AG20443 (cell line): Measurements from ENCODE around the gene CARD9.

Experiments used
- DNase-seq: peaks from one replicate; pipeline ENCODE4 v3.0.0; 2012; ENCODE audit warnings: low spot score, mixed read lengths

Gene CARD9

DNA sequence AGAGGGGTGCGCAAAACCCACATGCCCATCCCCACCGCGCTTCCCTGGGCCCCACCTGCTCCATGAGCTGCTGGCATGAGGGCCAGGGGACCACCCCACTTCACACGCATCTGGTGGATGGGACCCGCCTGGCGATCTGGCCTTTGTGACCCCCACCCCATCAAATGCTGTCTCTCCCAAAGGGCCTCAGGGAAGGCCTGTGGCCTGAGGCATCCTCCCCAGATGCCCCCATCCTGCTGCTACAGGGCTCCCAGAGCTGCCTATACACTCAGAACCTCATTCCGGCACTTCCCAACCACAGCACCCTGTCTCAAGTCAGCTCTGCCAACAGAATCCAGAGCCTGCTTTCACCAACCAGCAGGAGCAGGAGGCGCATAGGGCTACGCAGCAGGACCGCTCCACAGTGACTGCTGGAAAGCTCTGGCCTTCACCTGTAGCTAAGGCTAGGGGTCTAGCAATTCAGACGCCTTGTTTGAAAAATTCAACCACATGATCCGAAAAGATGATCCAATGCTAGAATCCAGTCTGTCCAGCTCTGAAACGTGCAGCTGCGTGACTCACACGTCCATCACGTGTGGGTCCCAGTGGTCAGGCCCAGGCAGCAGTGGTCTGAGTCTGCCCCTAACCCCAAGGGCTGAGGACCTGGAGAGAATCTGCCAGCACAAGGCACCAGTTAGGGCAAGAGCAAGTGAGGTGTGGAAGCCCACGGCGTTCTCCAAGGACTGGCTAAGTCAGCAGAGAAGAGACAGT lies 27.9 kb upstream of the CARD9 start:
- DNase-seq: no peak

DNA sequence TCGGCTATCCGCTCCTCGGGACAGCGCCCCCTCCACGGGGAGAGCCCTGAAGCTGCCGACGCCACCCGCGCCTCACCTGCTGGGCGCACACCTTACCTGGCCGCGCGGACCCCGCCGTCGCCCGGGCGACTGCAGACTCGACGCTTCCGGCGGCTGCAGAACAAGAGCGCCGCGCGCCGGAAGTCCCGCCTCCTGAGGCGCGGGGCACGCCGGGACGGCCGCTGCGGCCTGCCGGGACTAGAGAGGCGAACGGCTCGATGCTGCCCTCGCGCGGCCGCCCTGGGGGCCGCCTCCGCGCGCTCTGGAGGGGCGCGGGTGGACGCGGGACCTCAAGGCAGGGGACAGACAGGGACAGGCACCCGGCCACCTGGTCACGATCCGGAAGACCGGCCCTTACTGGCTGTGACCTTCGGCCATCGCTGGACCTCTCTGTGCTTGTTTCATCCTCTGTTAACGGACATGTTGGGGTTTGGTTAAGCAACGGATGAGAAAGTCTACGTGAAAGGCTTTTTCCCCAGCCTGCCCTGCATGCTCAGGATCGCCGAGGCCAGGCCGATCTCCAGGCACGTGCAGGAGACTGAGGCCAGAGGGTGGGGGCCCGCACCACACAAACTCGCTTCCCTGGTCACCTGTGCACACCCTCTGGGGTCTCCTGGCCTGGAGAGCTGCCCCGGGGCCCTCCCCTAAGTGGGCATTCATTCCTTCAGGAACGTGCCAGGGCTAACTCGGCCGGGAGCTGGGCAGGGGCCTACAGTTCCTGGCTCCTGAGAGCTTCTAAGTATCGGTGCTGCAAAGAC lies 26.8 kb upstream of the CARD9 start, which contains the start of gene SNAPC4:
SNAPC4 (minus strand) TSS at position 133 of the 797 bp plus-strand sequence. CDS start 1,742 bp downstream, outside the sequence.
- DNase-seq: peak; percentile 98

DNA sequence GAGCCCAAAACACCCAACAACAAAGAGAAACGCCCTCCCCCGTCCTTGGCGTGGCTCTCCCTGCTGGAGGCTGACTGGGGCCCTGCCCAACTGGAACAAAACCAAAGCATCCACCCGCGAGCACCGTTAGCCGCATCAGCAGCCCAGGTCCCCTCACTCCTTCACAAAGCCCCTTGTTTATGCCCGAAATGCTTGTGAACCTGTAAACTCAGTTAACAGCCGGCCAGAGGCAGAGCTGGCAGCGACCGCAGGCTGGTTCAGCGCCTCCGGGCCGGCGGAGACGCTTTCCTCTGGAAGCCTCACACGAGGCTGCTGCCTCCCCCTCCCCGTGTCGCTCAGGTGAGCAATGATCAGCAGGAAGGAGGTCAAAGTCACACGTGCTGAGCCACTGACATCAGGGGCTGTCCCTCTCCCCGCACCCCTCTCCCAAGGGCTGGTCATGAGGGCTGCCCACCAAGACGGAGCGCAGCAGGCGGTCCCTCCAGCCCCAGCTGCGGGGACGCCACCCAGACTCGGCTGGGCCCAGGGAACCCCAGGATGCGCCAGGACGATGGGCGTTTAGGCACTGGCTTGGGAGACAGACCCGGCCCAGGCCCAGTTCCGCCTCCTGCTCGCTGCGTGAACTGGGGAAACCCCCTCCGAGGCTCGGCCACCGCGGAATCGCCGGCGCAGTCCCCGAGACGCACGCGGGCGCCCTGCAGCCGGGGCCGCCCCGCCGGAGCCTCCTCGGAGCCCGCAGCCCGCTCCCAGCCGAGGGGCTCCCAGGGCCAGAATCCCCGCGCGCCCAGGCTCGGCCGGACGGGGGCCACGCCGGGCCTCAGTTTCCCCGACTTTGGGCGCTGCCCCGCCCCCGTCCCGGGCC lies 25.9 kb upstream of the CARD9 start:
- DNase-seq: peak; percentile 69

DNA sequence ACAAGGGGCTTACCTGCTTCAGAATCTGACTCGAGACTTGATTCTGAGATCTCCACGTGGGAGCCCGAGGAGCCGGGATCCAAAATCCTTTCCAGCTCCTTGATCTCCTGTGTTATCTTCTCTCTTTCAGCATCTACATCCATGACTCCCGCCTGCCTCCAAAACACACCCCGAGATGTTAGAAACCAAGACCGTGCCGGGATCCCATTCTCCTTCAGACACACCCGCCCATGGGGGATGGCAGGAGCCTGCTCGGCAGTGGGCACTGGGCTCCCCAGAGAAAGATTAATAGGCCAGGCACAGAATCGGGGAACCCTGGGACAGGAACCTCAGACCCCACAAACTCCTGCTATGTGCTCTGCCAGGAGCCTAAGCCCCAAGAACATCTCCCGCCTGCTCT lies 24.8 kb upstream of the CARD9 start:
- DNase-seq: no peak

DNA sequence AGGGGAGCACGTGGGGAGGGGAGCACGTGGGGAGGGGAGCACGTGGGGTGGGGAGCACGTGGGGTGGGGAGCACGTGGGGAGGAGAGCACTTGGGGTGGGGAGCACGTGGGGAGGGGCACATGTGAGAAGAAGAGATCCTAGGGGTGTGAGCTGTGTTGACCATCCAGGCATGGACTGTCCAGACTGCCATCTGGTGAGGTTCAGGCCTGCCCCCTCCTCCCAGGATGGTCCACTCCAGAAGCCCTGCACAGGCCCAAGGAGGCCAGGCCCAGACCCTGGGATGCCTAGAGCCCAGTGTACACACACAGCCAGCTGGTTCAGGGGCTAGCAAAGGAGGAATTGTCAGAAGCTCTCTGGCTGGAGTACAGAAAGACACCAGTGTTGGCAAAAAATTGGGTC lies 24.2 kb upstream of the CARD9 start:
- no peak for DNase-seq

DNA sequence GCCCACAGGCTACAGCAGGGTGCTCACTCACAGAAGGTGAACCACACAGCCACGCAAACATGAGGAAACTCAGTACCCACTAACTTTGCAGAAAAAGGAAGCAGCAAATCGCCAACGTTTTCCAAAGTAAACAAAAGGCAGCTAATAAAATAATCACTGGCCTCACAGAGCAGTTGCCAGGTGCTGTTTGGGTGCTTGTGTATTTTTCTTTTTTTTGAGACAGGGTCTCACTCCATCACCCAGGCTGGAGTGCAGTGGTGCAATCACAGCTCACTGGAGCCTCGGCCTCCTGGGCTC lies 22.7 kb upstream of the CARD9 start:
- no peak for DNase-seq

DNA sequence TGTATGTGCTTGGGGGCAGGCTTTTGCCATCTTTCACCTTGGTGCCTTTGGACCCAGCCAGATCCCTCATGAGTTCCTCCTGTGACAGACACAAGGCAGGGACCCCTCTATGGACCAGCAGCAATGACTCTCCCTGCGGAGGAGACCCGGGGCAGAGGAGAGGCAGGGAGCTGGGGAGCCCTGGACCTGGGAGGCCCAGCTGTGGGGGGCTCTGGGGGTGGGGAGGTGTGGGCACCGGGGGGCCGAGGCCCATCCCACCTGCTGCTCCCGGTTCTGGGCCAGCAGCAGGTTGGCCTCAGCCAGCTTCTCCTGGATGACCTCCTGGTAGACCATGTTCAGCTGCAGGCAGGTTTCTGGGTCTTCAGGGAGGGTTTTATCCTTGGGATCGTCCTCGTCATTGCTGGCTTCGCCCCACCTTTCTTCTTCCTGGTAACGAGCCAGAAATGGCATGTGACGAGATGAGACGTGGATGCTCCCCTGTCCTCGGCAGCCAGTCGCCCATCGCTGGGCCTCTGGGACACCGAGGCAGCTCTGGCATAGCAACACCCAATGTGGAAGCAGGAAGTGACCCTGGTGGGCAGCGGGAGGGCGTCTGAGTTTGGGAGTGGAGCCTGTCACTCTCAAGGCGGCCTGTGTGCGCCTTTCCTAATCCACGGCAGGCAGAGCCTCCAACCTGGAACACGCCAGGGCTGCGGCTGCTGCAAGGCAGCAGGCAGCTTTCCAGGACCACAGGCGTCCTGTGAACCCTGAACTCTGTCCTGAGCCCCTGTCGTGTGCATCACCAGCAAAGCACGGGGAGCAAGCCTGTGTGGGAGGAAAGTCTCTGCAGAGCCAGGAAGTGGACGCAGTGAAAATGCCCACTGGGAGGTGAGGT lies 22.1 kb upstream of the CARD9 start:
- DNase-seq: no peak

DNA sequence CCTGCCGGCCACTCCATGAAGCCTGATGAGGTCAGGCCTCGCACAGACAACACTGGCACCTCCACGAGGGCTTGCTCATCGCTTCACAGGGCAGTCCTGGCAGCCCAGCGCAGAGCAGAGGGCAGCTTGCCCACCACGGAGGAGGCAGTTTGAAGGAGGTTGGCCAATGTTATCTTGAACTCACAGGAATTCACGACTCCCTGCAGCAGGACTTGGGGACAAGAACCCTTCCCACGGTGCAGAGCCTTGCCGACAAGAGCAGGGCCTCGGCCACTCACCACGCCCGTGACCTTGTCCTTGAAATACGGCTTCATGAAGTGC lies 21.5 kb upstream of the CARD9 start:
- no peak for DNase-seq

DNA sequence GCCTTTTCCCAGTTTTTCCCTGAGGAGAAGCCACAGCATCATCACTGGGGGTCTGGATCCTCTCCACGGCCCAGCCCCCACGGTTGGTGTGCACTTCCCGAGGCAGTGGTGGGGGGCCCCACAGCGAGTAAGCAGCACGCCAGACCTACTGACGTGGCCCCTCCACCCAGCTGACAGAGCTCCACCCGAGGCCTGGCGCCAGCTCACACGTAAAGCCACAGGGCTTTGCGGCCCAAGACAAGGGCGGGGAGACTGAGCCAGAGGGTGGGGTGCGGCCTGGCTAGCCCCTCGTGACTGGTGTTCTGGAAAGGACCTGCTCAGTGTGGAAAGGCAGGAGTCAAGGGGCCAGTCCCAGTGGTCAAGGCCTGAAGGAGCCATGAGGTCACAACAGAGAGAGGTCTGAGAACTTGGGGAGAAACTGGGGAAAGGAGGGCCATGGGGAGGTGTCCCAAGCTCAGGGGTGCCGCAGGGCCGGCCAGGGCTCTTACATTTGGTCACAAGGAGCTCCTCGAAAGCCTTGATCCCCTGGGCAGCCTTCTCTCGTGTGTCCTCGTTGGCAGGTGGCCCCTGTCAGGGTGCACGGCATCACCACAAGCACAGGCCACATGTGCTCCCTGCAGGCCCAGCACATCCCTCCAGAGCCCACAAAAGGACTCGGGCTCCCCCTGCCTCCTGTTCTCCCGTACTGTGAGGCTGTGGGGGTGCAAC lies 21.0 kb upstream of the CARD9 start:
- DNase-seq: no peak

DNA sequence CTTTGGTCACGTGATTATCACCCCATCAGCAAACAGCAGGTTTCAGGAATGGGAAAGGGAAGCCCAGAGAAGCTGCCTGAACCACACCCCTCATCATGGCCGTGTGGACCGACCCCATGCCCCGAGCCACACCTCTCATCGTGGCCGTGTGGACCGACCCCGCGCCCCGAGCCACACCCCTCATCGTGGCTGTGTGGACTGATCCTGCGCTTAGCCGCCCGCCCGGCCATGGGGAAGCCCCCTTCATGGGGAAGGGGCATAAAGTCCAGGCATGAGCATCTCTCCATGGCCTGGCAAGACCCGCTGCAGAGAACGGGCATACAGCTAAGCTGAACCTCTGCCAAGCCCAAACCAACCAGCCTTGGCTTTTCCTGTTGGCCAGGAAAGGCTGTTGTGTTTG lies 20.1 kb upstream of the CARD9 start:
- no peak for DNase-seq

DNA sequence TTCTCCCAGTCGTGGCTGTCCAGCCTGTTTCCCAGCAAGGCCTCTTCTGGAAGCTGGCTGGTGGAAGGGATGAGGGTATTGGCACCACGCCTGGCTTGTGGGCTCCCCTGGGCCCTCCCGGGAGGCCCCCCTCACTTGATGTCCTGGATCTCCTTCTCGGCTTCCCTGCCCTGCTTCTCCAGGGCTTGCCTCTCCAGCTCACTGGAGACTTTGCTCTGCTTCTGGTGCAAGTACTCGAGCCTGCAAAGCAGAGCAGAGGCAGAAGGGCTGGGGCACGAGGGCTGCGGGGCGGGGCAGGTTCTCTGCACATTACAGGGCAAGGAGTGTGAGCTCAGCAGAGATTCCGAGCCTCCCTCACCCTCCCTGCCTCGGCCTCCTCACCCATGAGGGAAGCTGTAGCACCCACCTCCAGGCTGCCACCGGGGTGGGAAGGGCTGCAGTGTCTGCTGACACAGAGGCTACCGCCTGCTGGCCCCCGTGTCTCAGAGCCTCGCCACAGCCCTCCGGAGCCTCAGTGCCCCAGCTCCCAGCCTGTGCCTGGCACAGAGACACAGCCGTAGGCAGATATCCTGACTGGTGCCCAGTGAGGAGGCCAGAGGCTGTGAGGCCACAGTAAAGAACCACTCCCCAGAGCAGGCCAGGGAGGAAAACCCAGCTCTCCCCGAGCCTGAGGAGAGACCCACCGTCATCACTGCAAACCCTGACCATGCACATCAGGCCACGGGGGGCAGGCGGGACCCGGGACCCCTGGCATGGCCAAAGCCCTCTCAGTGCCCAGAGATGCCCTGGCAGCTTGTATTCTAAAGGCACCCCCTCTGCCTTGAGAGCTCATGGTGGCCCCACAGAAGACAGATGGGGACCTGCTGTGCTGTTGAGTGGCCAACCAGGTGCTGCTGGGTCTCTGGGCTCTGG lies 19.3 kb upstream of the CARD9 start:
- DNase-seq: no peak

DNA sequence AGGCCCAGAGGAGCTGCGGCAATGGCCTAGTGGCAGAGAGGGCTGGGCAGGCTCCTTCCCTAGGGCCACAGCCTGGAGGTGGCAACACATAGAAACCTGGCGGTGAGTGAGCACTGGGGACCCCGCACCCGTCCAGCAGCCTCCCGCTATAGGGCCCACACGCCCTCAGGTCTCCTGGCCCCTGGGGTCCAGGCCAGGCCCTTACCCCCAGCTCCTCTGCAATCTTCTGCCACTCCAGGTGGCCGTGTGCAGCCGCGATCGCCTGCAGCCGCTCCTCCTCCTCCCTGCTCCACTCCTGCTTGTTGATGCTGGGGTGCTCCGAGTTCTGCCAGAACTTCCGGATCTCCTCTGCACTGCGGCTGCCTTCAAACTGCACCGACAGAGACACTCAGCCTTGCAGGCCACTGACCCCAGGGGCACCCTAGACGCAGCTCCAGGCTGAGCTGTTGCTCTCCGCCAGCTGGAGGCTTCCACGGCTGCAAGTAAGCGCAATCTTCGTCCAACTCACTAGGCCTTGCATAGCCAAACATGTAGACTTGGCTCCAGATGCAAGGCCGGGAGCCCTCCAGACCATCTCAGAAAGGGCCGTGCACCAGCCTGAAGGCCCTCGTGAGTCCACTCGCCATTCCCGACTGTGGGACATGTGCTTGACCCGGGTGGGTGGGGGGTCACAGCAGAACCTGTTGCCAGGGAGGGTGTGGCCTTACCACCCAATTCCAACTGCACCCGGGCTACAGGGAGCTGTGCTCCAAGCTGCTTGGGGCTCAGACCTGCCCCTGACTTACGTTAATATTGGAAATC lies 18.5 kb upstream of the CARD9 start:
- DNase-seq: no peak

DNA sequence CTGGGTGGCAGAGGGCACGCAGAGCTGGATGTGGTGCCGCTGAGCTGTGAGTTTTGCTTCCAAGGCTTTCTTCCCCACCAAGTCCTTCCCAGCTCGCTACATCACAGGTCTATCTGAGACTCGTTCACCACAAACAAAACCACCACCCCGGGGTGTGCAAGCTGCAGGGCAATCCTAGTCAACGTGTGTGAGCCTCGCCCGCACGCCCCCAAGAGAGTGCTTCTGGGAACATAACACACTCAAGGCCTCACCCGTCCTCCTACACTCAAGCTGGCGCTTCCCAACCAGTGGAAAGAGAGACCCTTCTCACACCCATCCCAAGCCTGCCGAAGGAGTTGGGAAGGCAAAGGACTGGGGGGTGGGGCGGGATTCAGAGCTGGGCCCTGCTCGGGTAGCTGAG lies 15.9 kb upstream of the CARD9 start:
- DNase-seq: no peak

DNA sequence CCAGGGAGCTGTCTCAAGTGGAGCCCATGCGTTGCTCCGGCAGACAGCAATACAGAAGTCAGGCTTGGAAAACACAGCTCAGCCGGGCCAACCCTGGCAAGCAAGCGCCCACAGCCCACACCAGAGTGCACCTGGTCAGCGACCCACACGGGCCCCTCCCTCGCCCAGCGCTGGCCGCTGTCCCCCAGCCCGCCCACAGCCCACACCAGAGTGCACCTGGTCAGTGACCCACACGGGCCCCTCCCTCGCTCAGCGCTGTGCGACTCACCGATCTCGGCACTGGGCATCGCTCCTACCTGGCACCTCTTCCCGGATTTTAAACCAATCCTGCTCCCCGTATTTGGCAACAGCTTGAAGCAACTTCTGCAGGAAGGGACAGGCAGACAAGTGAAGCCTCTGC lies 13.7 kb upstream of the CARD9 start:
- DNase-seq: no peak

DNA sequence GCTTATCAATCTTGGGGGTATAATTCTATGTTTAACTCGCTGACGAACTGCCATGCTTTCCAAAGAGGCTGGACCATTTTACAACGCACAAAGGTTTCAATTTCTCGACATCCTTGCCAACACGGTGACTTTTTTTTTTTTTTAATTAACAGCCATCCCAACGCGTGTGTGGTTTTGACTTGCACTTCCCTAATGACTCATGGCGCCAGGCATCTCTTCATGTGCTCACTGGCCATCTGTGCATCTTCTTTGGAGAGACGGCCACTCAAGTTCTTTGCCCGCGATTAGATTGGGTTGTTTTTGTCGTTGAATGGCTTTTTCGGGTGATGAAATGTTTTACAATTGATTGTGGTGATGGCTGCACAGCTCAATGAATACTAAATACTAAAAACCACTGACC lies 12.5 kb upstream of the CARD9 start:
- no peak for DNase-seq

DNA sequence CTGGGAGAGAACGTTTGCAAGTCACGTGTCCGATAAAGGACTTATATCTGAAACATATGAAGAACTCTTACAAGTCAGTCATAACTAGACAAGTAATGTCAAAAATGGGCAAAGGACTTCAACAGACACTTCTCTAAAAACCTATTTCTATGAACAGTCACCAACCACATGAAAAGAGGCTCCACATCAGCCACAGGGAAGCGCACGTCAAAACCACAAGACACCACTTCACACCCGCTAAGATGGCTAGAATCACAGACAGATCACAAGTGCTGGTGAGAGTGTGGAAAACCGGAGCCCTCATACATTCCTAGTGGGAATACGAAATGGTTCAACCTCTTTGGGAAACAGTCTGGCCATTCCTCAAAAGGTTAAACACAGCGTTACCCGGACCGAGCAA lies 11.5 kb upstream of the CARD9 start:
- no peak for DNase-seq

DNA sequence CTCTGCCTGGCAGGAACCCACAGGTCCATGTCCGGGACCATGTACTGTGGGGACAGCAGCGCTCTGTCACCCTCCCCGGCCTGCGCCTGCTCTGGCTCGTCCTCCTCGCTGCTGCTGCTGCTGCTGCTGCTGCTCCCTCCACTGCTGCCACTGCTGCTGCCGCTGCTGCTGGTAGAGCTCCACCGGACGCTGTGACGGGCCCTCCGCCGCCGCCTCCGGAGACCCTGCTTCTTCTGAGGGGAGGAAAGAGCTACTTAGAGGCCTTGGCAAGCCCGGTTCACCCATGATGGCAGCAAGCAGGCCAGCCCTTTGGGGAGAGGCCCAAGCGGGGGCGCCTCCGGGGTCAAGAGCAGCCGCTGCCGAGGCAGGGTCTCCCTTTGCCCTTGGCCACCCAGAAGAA lies 10.0 kb upstream of the CARD9 start:
- no peak for DNase-seq

DNA sequence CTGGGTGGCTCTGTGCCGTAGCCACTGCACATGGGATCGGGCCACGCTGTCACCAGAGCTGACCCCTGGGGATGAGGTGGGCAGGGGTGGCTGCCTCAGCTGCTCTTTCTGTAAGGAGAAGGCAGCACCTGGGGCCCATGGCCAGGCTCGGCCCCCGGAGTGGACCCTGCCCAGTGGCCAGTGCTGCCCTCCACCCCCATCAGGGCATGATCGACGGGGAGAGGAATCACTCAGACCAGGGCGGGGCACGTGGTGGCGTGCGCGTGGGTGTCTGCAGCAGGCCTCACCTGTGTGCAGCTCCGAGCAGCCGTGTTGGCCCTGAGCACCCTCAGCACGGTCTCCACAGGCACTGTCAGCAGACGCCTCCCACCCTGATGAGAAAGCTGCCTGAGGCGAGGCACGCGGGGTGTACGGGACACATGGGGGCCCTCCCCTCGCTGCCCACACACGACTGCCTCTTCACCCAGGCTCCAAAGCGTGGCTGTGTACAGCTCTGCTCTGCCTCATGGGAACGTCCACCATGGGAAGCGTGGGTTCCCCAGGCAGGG lies 8.6 kb upstream of the CARD9 start:
- no peak for DNase-seq

DNA sequence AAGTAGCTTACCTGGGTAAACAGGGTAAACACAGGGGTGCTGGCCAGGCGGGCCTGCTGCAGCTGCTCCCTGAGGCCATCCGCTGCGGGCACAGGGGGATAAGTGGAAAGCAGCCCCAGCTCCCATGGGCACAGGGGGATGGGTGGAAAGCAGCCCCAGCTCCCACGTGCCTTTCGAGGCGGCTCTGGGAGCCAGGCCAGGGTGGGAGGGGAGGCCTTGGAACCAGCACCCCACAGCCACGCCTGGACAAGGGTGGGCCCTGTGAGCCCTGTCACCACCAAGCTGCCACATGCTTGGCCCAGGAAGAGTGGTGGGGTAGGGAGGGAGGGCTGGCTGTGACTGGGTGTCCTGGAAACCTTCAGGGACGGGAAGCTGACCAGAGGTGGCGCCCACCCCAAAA lies 7.8 kb upstream of the CARD9 start:
- no peak for DNase-seq
